ENCODE results near the gene MIOX. TPM values are rescaled to one million over a fixed set of nuclear protein-coding genes. Genes with fewer than 3 reads are reported as not detected.

The MIOX gene
- total and polyA plus RNA-seq, 9 of the 15 experiments (the other 6 are each of a cell fraction or from before 2014, with no cell fraction given), result 0.08 TPM; not detected in 8

GRCh38 chr22:50498322-50498890, 11.7 kb downstream of the MIOX start (continued):
- TF ChIP-seq TSC22D4 (tag; IDR thresholded peaks at IDR 0.05), result no peak
- TF ChIP-seq, protein P1, sequence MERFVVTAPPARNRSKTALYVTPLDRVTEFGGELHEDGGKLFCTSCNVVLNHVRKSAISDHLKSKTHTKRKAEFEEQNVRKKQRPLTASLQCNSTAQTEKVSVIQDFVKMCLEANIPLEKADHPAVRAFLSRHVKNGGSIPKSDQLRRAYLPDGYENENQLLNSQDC (CRISPR knock-in tag; IDR thresholded peaks at IDR 0.05), result no peak
- TF ChIP-seq CHCHD3 (CRISPR knock-in tag; IDR thresholded peaks at IDR 0.05), result no peak
- TF ChIP-seq, protein P2, sequence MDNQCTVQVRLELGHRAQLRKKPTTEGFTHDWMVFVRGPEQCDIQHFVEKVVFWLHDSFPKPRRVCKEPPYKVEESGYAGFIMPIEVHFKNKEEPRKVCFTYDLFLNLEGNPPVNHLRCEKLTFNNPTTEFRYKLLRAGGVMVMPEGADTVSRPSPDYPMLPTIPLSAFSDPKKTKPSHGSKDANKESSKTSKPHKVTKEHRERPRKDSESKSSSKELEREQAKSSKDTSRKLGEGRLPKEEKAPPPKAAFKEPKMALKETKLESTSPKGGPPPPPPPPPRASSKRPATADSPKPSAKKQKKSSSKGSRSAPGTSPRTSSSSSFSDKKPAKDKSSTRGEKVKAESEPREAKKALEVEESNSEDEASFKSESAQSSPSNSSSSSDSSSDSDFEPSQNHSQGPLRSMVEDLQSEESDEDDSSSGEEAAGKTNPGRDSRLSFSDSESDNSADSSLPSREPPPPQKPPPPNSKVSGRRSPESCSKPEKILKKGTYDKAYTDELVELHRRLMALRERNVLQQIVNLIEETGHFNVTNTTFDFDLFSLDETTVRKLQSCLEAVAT (IDR thresholded peaks at IDR 0.05), result no peak
- TF ChIP-seq CHD4 (IDR thresholded peaks at IDR 0.05; ENCODE audit: insufficient read depth, insufficient replicate concordance, low read depth, low read length, poor library complexity, severe bottlenecking), result no peak
- TF ChIP-seq FOXP4 (CRISPR knock-in tag; IDR thresholded peaks at IDR 0.05; ENCODE audit: borderline replicate concordance), result no peak
- no peak for TF ChIP-seq MCM5 (IDR thresholded peaks at IDR 0.05; ENCODE audit: low read depth)
- TF ChIP-seq CUX1 (CRISPR knock-in tag; IDR thresholded peaks at IDR 0.05), result no peak
- no peak for TF ChIP-seq BDP1 (IDR thresholded peaks at IDR 0.05; ENCODE audit: insufficient read depth, insufficient read length)
- no peak for TF ChIP-seq ZNF668 (CRISPR knock-in tag; IDR thresholded peaks at IDR 0.05)
- no peak for TF ChIP-seq ZKSCAN1 (IDR thresholded peaks at IDR 0.05; ENCODE audit: low read depth, low read length)
- no peak for TF ChIP-seq MCM3 (IDR thresholded peaks at IDR 0.05)
- TF ChIP-seq, protein P3, sequence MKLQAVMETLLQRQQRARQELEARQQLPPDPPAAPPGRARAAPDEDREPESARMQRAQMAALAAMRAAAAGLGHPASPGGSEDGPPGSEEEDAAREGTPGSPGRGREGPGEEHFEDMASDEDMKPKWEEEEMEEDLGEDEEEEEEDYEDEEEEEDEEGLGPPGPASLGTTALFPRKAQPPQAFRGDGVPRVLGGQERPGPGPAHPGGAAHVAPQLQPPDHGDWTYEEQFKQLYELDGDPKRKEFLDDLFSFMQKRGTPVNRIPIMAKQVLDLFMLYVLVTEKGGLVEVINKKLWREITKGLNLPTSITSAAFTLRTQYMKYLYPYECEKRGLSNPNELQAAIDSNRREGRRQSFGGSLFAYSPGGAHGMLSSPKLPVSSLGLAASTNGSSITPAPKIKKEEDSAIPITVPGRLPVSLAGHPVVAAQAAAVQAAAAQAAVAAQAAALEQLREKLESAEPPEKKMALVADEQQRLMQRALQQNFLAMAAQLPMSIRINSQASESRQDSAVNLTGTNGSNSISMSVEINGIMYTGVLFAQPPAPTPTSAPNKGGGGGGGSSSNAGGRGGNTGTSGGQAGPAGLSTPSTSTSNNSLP (IDR thresholded peaks at IDR 0.05; ENCODE audit: borderline replicate concordance, low read depth, low read length), result no peak
- no peak for TF ChIP-seq SLC30A9 (CRISPR knock-in tag; IDR thresholded peaks at IDR 0.05)
- TF ChIP-seq KLF10 (CRISPR knock-in tag; IDR thresholded peaks at IDR 0.05), result no peak
- TF ChIP-seq CBFB (CRISPR knock-in tag; IDR thresholded peaks at IDR 0.05), result no peak
- no peak for TF ChIP-seq KLF13 (tag; IDR thresholded peaks at IDR 0.05; ENCODE audit: borderline replicate concordance, low read depth)
- no peak for TF ChIP-seq ESRRB (CRISPR knock-in tag; IDR thresholded peaks at IDR 0.05; ENCODE audit: borderline replicate concordance)
